GM12891 (cell line): Measurements from ENCODE around the gene ALG6.
"Not testable (repeated sequence)": the region's sequence is repeated elsewhere in the genome, so short reads cannot be mapped to it uniquely, and the experiment has no call there.

ENCODE experiments used
- DNase-seq: peaks from one replicate; pipeline ENCODE4 v3.0.0; 2011; ENCODE audit warnings: low spot score; ENCODE audit not compliant: insufficient read length
- FAIRE-seq: peaks from 2 replicates; lab custom pipeline; 2011; peaks lifted over from hg19 to GRCh38; lab: Jason Lieb, UNC
- PAX5 ChIP-seq: IDR thresholded peaks from 2 replicates; pipeline ENCODE4 v1.6.1; 2011; ENCODE audit warnings: low read length, moderate library complexity, mild to moderate bottlenecking; ENCODE audit not compliant: insufficient read depth, severe bottlenecking
- POLR2A ChIP-seq: IDR thresholded peaks from 2 replicates; pipeline ENCODE4 v1.6.1; 2011; ENCODE audit warnings: low read depth, low read length, control low read depth
- POLR2AphosphoS5 ChIP-seq: IDR thresholded peaks from 2 replicates; pipeline ENCODE4 v1.6.1; 2011; ENCODE audit warnings: low read depth, low read length, control low read depth
- POU2F2 ChIP-seq: IDR thresholded peaks from 2 replicates; pipeline ENCODE4 v1.6.1; 2011; ENCODE audit warnings: low read depth, mild to moderate bottlenecking, control low read depth, low read length, moderate library complexity
- SPI1 ChIP-seq: IDR thresholded peaks from 2 replicates; pipeline ENCODE4 v1.6.1; 2011; ENCODE audit warnings: low read depth, low read length, control low read depth
- TAF1 ChIP-seq: IDR thresholded peaks from 2 replicates; pipeline ENCODE4 v1.6.1; 2011; ENCODE audit warnings: low read depth, low read length, control low read depth

The ALG6 gene

DNA sequence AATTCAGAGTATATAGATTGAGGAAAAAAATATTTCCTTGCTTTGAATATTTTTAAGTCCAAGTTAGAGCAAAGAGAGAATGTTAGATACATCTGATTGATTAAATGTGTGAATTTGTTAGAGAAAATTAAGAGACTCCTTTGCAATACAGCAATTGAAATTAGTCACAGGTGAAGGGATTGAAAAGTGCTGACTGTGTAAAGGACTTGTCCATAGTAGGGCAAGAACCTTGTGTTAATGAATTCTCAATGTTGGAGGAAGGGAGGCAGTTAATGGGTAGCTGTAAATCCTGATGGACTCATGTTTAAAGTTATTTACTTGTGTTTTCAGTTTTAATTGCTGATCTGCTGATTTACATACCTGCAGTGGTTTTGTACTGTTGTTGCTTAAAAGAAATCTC, 38.6 kb downstream of the ALG6 start:
- TF ChIP-seq POLR2A (no peak), TAF1 (no peak), POU2F2 (no peak), SPI1 (no peak), POLR2AphosphoS5 (no peak), PAX5 (no peak)
- DNase-seq (no peak), FAIRE-seq (no peak)

DNA sequence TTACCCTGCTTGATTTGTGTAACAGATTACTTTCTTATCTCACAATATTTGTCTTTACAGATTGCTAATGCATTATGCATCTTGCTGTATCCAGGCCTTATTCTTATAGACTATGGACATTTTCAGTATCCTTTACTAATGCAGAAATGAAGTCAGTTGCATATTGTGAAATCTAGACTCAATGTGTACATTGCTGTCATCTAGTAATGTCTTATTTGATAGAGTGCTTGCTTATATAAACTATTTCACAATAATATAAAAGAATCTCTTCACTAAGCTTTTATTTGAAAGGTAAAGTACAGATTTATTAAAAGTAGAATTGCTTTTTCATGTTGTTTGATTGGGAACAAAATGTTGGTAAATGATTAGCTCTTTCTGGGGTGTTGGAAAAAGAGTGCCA, 39.6 kb downstream of the ALG6 start:
- FAIRE-seq (no peak), DNase-seq (no peak)
- TF ChIP-seq POLR2A (no peak), TAF1 (no peak), PAX5 (no peak), POU2F2 (no peak), SPI1 (no peak), POLR2AphosphoS5 (no peak)

DNA sequence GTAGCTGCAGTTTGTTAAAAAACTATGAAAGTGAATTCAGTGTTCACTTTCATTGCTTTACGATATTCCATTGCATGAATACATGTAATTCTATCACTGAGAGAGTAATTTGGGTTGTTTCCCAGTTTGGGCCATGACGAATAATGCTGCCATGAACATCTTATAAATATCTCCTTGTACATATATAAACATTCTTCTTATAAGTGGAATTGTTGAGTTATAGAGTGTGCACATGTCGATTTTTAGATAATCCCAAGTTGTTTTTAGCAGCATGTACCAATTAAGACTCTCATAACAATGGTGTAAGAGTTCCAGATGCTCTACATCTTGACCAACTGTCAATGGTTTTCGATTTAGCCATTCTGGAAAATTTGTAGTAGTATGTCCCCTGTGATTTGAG, 40.9 kb downstream of the ALG6 start:
- TF ChIP-seq POLR2AphosphoS5 (no peak), SPI1 (no peak), TAF1 (no peak), POLR2A (no peak), POU2F2 (no peak), PAX5 (no peak)
- no peak for DNase-seq
- no peak for FAIRE-seq

DNA sequence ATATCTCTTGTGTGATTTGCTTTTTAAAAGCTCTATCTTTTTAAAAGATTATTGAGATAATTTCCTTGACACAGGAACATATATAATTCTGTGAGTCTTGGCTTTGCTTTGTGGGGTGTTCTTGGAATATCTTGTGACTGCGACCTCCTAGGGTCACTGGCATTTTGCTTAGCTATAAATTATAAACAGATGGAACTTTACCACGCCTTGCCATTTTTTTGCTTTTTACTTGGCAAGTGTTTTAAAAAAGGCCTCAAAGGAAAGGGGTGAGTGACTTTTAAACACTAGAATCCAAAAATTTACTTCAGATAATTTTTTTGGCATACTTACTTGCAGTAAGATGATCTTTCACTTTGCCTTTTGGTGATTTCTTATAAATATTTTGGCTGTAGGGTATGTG, 43.6 kb downstream of the ALG6 start:
- TF ChIP-seq POLR2A (no peak), PAX5 (no peak)
- DNase-seq (no peak), FAIRE-seq (no peak)

DNA sequence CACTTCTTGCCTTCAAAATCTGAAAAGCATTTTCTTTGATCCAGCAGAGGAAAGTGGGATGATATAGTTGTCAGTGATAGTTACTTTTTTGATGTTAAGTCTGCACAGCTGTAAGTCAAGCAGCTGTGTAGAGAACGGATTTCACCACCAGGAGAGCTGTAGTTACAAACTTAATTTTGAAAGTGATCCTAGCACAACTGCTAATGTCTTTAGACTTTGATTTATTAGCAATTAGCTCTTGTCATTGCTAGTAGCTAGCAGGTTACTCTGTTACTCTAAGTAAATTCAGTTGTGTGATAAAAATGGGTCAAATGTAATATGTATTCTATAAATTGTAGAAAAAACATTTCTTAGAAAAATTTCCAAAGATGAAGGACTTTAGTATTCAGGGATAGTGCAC, 46.0 kb downstream of the ALG6 start:
- FAIRE-seq: no peak
- TF ChIP-seq POLR2AphosphoS5 (no peak), POU2F2 (no peak), SPI1 (no peak), TAF1 (no peak), POLR2A (no peak), PAX5 (no peak)
- no peak for DNase-seq

DNA sequence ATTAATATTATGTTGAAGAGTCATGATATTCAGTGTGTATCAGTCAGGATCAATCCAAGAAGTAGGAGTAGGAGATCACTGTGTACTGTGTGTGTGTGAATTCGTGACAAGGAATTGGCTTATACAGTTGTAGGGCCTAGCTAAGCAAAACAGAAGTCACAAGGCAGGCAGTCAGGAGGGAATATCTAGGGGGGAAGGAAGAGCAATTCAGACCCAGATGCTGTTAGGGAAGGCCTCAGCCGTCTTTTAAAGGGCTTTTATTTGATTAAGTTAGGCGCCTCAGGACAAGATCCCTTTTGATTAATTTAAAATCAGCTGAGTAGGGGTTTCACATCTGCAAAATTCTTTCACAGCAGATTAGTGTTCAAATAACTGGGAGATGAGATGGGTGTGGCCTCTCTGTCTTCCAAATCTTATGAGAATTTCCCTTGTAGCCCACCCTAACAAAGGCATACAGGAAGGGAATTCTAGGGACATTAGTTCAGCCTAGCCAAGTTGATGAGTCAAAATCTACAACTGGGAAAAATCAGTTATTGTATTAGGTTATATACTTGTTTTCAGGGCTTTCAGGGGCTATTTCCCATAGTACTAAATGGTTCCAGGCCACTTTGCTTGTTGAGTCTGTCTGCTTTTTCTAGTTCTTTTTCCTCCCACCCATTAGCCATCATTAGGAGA, 47.4 kb downstream of the ALG6 start:
- FAIRE-seq (no peak), DNase-seq (no peak)
- TF ChIP-seq POU2F2: no peak
- TF ChIP-seq POLR2AphosphoS5: no peak
- no peak for TF ChIP-seq POLR2A
- TF ChIP-seq PAX5: no peak
- TF ChIP-seq TAF1: no peak
- no peak for TF ChIP-seq SPI1

DNA sequence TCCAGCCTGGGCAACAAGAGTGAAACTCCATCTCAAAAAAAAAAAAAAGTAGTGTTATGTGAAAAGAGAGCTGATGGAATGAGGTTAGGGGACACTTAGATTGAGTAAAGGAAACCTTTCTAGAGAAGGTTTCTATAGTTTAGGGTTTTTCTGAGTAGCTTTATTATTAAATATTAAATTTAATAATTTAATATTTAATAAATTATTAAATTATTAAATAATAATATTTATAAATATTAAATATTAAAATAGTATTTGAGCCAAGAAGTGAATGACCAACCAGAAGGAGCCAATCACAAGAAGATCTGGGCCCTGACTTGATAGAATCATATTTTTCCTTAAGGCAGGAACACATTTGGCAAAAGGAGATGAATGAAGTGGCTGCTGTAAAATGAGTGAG, 50.7 kb downstream of the ALG6 start:
- TF ChIP-seq POU2F2: no peak
- no peak for TF ChIP-seq SPI1
- TF ChIP-seq TAF1: no peak
- TF ChIP-seq POLR2A: no peak
- TF ChIP-seq PAX5: no peak
- TF ChIP-seq POLR2AphosphoS5: no peak
- DNase-seq (no peak), FAIRE-seq (no peak)

DNA sequence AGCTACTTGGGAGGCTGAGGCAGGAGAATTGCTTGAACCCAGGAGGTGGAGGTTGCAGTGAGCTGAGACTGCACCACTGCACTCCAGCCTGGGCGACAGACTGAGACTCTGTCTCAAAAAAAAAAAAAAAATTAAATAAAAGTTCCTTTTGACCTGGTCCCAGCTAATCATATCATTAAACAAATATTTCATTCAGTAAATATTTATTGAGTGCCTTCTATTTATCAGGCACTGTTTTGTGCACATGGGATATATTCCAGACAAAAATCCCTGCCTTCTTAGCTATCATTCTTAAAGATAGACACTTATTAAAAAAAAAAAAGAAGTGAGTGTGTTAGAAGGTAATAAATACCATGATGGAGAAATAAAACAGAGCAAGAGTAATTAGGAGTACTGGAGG, 53.3 kb downstream of the ALG6 start:
- not testable (repeated sequence) for DNase-seq, FAIRE-seq

DNA sequence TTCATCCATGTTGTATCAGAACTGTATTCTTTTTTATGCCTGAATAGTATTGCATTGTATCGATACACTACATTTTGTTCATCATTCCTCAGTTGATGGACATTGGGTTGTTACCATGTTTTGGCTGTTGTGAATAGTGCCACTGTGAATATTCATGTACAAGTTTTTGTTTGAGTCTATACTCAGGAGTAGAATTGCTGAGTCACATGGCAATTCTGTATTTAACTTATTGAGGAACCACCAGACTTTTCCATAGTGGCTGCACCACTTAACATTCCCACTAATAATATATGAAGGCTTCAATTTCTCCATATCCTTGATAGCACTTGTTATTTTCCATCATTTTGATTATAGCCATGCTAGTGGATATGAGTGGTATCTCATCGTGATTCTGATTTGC, 56.2 kb downstream of the ALG6 start:
- TF ChIP-seq POU2F2 (no peak), PAX5 (no peak)
- no peak for DNase-seq
- no peak for FAIRE-seq

DNA sequence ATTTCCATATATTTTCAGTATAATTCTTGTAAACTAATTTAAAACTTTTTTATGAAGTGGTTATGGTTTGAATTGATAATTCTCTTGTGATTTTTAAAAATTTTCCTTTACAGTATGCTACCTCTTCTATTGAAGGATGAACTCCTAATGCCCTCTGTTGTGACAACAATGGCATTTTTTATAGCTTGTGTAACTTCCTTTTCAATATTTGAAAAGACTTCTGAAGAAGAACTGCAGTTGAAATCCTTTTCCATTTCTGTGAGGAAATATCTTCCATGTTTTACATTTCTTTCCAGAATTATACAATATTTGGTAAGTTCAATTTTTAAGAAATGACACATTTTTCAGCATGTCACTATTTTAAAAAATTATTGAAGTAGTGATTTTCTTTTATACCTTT, 61.4 kb downstream of the ALG6 start:
- TF ChIP-seq SPI1 (no peak), POLR2A (no peak), PAX5 (no peak), TAF1 (no peak), POU2F2 (no peak), POLR2AphosphoS5 (no peak)
- FAIRE-seq (no peak), DNase-seq (no peak)

DNA sequence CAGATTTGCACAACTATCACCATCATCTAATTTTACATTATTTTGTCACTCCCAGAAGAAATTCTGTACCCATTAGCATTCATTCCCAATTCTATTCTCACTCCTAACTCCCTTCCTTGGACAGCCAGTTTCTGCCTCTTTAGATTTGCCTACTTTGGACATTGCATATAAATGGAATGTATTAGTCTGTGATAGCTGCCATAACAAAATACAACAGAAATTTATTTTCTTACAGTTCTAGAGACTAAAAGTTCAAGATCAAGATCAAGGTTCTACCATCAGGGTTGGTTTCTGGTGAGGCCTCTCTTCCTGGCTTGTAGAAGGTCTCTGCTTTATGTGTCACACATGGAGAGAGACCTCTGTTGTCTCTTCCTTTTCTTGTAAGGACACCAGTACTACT, 61.9 kb downstream of the ALG6 start:
- TF ChIP-seq POU2F2 (no peak), PAX5 (no peak), POLR2AphosphoS5 (no peak), SPI1 (no peak), TAF1 (no peak), POLR2A (no peak)
- DNase-seq: no peak
- no peak for FAIRE-seq
